ENCODE data around the gene REV3L.

DNA sequence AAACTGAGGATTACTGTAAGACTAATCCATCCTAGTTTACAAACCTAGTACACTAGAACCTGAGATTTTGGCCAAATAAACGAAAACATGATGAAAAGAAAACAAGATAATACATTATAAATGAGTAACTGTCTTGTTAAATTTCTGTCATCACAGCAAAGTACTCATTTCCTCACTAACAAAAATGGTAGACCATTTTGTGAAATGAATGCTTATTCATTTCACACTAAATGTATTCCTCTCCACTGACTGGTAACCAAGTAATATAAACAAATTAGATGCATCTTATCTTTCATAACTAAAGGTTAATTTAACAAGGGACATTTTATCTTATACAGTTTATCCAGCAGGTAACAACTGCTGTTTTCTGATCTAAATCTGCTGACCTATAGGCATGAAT lies 143.7 kb downstream of the REV3L start:
- TF ChIP-seq MAX (IDR thresholded peaks at IDR 0.05) (no peak), ETV6 (CRISPR knock-in tag; conservative IDR thresholded peaks at IDR 0.05) (no peak), ZNF280B (CRISPR knock-in tag; IDR thresholded peaks at IDR 0.05; ENCODE audit: borderline replicate concordance) (no peak), POLR2A (IDR thresholded peaks at IDR 0.05; ENCODE audit: insufficient read depth in 1 of 2, low read depth in 2 of 2, low read length in 2 of 2) (no peak), SUZ12 (IDR thresholded peaks at IDR 0.05; ENCODE audit: low read depth, low read length) (no peak), ZNF431 (CRISPR knock-in tag; IDR thresholded peaks at IDR 0.05; ENCODE audit: borderline replicate concordance, low read depth) (no peak), POLR2AphosphoS5 (IDR thresholded peaks at IDR 0.05; ENCODE audit: low read depth, low read length) (no peak), CHD2 (IDR thresholded peaks at IDR 0.05; ENCODE audit: low read depth, low read length) (no peak), GTF3A (CRISPR knock-in tag; conservative IDR thresholded peaks at IDR 0.05) (no peak), ZNF274 (CRISPR knock-in tag; IDR thresholded peaks at IDR 0.05) (no peak), KAT7 (CRISPR knock-in tag; IDR thresholded peaks at IDR 0.05; ENCODE audit: borderline replicate concordance) (no peak), MYC (CRISPR knock-in tag; IDR thresholded peaks at IDR 0.05; ENCODE audit: borderline replicate concordance) (no peak)
- TF ChIP-seq, protein P1, sequence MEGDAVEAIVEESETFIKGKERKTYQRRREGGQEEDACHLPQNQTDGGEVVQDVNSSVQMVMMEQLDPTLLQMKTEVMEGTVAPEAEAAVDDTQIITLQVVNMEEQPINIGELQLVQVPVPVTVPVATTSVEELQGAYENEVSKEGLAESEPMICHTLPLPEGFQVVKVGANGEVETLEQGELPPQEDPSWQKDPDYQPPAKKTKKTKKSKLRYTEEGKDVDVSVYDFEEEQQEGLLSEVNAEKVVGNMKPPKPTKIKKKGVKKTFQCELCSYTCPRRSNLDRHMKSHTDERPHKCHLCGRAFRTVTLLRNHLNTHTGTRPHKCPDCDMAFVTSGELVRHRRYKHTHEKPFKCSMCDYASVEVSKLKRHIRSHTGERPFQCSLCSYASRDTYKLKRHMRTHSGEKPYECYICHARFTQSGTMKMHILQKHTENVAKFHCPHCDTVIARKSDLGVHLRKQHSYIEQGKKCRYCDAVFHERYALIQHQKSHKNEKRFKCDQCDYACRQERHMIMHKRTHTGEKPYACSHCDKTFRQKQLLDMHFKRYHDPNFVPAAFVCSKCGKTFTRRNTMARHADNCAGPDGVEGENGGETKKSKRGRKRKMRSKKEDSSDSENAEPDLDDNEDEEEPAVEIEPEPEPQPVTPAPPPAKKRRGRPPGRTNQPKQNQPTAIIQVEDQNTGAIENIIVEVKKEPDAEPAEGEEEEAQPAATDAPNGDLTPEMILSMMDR (CRISPR knock-in tag; IDR thresholded peaks at IDR 0.05): no peak
- TF ChIP-seq, protein P2, sequence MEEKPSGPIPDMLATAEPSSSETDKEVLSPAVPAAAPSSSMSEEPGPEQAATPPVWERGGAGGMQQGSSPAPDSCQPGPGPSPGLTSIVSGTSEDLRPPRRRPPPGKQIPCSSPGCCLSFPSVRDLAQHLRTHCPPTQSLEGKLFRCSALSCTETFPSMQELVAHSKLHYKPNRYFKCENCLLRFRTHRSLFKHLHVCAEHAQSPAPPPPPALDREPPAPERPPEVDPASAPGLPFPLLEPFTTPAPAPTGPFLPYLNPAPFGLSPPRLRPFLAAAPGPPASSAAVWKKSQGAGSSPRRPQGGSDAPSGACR (CRISPR knock-in tag; IDR thresholded peaks at IDR 0.05): no peak

Data from HepG2 (cell line).